ENCODE results near the gene NRP2. TPM values are rescaled to one million over a fixed set of nuclear protein-coding genes. Genes with fewer than 3 reads are reported as not detected.

NRP2 gene
- total and polyA plus RNA-seq, 2 donors (not counting 1 experiment from before 2014, with no cell fraction given) = 16.6 to 28.7 TPM

- H3K4me3 ChIP-seq (replicated peaks in 1 of 4; ENCODE audit: control extremely low read depth in 1 of 4, insufficient read depth in 1 of 4, low read depth in 3 of 4, low read length in 4 of 4) = no peak overlapping the region
- DNase-seq (ENCODE audit: low read depth in 2 of 2) = peak; percentile 72 to 92
- TF ChIP-seq CTCF (conservative IDR thresholded peaks at IDR 0.05 in 1 of 2, IDR thresholded peaks at IDR 0.05 in 1 of 2; ENCODE audit: low read depth in 1 of 2, low read length in 2 of 2) = no peak
- no peaks in the 10 kb centered on the region for H4K20me1 ChIP-seq (ENCODE audit: control insufficient read depth, extremely low read depth, insufficient read depth, low read length)
- peaks cover 7% of the 10 kb centered on the region for H3K4me1 ChIP-seq (ENCODE audit: control insufficient read depth, extremely low read depth, insufficient read depth, low read length)
- H3K27me3 ChIP-seq (ENCODE audit: control insufficient read depth, insufficient read depth, low read length) = no peaks in the 10 kb centered on the region
- no peaks in the 10 kb centered on the region for H3K9me3 ChIP-seq (ENCODE audit: control insufficient read depth, insufficient read depth, low read depth, low read length)
- no peak overlapping the region for H3K27ac ChIP-seq (ENCODE audit: insufficient read depth, low read length)
- H3K79me2 ChIP-seq (ENCODE audit: control insufficient read depth, insufficient read depth, low read length) = no peaks in the 10 kb centered on the region
- H2AFZ ChIP-seq (ENCODE audit: low read length) = no peak overlapping the region
- no peak overlapping the region for H3K9ac ChIP-seq (ENCODE audit: insufficient read depth, low read length)
- H3K4me2 ChIP-seq (ENCODE audit: extremely low read depth, insufficient read depth, low read length) = no peak overlapping the region
- H3K36me3 ChIP-seq (ENCODE audit: control insufficient read depth, insufficient read depth, low read length) = no peaks in the 10 kb centered on the region
Observed at GRCh38 chr2:205775097-205775877, 93.0 kb downstream of the NRP2 start.

GRCh38 chr2:205776139-205776538 lies 93.8 kb downstream of the NRP2 start:
- DNase-seq (ENCODE audit: low read depth in 2 of 2) = peak in 1 of 2 donors; percentile 46
- no peak overlapping the region for H2AFZ ChIP-seq (ENCODE audit: low read length)

GRCh38 chr2:205776720-205777119 lies 94.4 kb downstream of the NRP2 start:
- H3K79me2 ChIP-seq (ENCODE audit: control insufficient read depth, insufficient read depth, low read length) = no peaks in the 10 kb centered on the region
- no peaks in the 10 kb centered on the region for H3K4me1 ChIP-seq (ENCODE audit: control insufficient read depth, extremely low read depth, insufficient read depth, low read length)
- TF ChIP-seq CTCF (conservative IDR thresholded peaks at IDR 0.05 in 1 of 2, IDR thresholded peaks at IDR 0.05 in 1 of 2; ENCODE audit: low read depth in 1 of 2, low read length in 2 of 2) (no peak), EZH2 (IDR thresholded peaks at IDR 0.05; ENCODE audit: low read length, missing control alignments) (no peak)
- no peaks in the 10 kb centered on the region for H3K36me3 ChIP-seq (ENCODE audit: control insufficient read depth, insufficient read depth, low read length)
- DNase-seq (ENCODE audit: low read depth in 2 of 2) = no peak
- no peaks in the 10 kb centered on the region for H3K27me3 ChIP-seq (ENCODE audit: control insufficient read depth, insufficient read depth, low read length)
- H3K9ac ChIP-seq (ENCODE audit: insufficient read depth, low read length) = no peak overlapping the region
- H2AFZ ChIP-seq (ENCODE audit: low read length) = no peak overlapping the region
- no peaks in the 10 kb centered on the region for H3K9me3 ChIP-seq (ENCODE audit: control insufficient read depth, insufficient read depth, low read depth, low read length)
- H4K20me1 ChIP-seq (ENCODE audit: control insufficient read depth, extremely low read depth, insufficient read depth, low read length) = no peaks in the 10 kb centered on the region
- no peak overlapping the region for H3K4me3 ChIP-seq (replicated peaks in 1 of 4; ENCODE audit: control extremely low read depth in 1 of 4, insufficient read depth in 1 of 4, low read depth in 3 of 4, low read length in 4 of 4)
- H3K27ac ChIP-seq (ENCODE audit: insufficient read depth, low read length) = no peak overlapping the region
- no peak overlapping the region for H3K4me2 ChIP-seq (ENCODE audit: extremely low read depth, insufficient read depth, low read length)

More at GRCh38 chr2:205776139-205776538, 93.8 kb downstream of the NRP2 start:
- Histone ChIP-seq H4K20me1 (ENCODE audit: control insufficient read depth, extremely low read depth, insufficient read depth, low read length) (no peaks in the 10 kb centered on the region), H3K9me3 (ENCODE audit: control insufficient read depth, insufficient read depth, low read depth, low read length) (no peaks in the 10 kb centered on the region), H3K9ac (ENCODE audit: insufficient read depth, low read length) (no peak overlapping the region), H3K4me1 (ENCODE audit: control insufficient read depth, extremely low read depth, insufficient read depth, low read length) (no peaks in the 10 kb centered on the region), H3K27ac (ENCODE audit: insufficient read depth, low read length) (no peak overlapping the region), H3K27me3 (ENCODE audit: control insufficient read depth, insufficient read depth, low read length) (no peaks in the 10 kb centered on the region), H3K4me2 (ENCODE audit: extremely low read depth, insufficient read depth, low read length) (no peak overlapping the region), H3K4me3 (replicated peaks in 1 of 4; ENCODE audit: control extremely low read depth in 1 of 4, insufficient read depth in 1 of 4, low read depth in 3 of 4, low read length in 4 of 4) (no peak overlapping the region), H3K36me3 (ENCODE audit: control insufficient read depth, insufficient read depth, low read length) (no peaks in the 10 kb centered on the region), H3K79me2 (ENCODE audit: control insufficient read depth, insufficient read depth, low read length) (no peaks in the 10 kb centered on the region)
- TF ChIP-seq EZH2 (IDR thresholded peaks at IDR 0.05; ENCODE audit: low read length, missing control alignments) (no peak), CTCF (conservative IDR thresholded peaks at IDR 0.05 in 1 of 2, IDR thresholded peaks at IDR 0.05 in 1 of 2; ENCODE audit: low read depth in 1 of 2, low read length in 2 of 2) (peak; percentile 50 to 52)

All from fibroblast of lung (primary cell).